Measurements from ENCODE around the gene ALX4. TPM values are rescaled to one million over a fixed set of nuclear protein-coding genes. Genes with fewer than 3 reads are reported as not detected.

Gene ALX4
- total and polyA plus RNA-seq, 3 donors from 2014 or later, result 0.56 to 1.0 (median 0.58) TPM

GRCh38 chr11:44219830-44220796, 89.8 kb downstream of the ALX4 start:
- intact Hi-C loops (cut with DNase I; ENCODE audit: low total_unique reads), result no loop called here
- TF ChIP-seq CTCF (IDR thresholded peaks at IDR 0.05) (no peak), POLR2A (IDR thresholded peaks at IDR 0.05) (no peak)
- Histone ChIP-seq H3K9me3 (no peaks in the 10 kb centered on the region), H3K27ac (no peak overlapping the region), H3K4me1 (no peaks in the 10 kb centered on the region), H3K4me3 (no peak overlapping the region), H3K27me3 (no peaks in the 10 kb centered on the region), H3K36me3 (ENCODE audit: low read depth, missing control alignments) (no peaks in the 10 kb centered on the region)
- DNase-seq, result no peak
- 78 to 86% methylated on average over 4 of the region's 4 CpGs for WGBS, 2 donors

- WGBS, 2 donors, result 79 to 81% methylated on average over 1 of the region's 1 CpG
These were observed 92.5 kb downstream of the ALX4 start for GRCh38 chr11:44217432-44217831.

GRCh38 chr11:44213148-44213547, 96.8 kb downstream of the ALX4 start:
- intact Hi-C loops (cut with DNase I; ENCODE audit: low total_unique reads), result no loop called here
- no peaks in the 10 kb centered on the region for H3K36me3 ChIP-seq (ENCODE audit: low read depth, missing control alignments)
- 85 to 88% methylated on average over 1 of the region's 1 CpG for WGBS, 2 donors
- no peak overlapping the region for H3K27ac ChIP-seq
- TF ChIP-seq POLR2A (IDR thresholded peaks at IDR 0.05), result no peak
- H3K9me3 ChIP-seq, result no peaks in the 10 kb centered on the region
- no peak overlapping the region for H3K4me3 ChIP-seq
- no peak for DNase-seq
- H3K27me3 ChIP-seq, result no peaks in the 10 kb centered on the region
- no peaks in the 10 kb centered on the region for H3K4me1 ChIP-seq

More at GRCh38 chr11:44217432-44217831, 92.5 kb downstream of the ALX4 start:
- H3K27me3 ChIP-seq, result no peaks in the 10 kb centered on the region
- no peaks in the 10 kb centered on the region for H3K4me1 ChIP-seq
- no peak overlapping the region for H3K4me3 ChIP-seq
- no peaks in the 10 kb centered on the region for H3K9me3 ChIP-seq
- intact Hi-C loops (cut with DNase I; ENCODE audit: low total_unique reads), result no loop called here
- no peaks in the 10 kb centered on the region for H3K36me3 ChIP-seq (ENCODE audit: low read depth, missing control alignments)
- no peak for DNase-seq
- no peak overlapping the region for H3K27ac ChIP-seq
- TF ChIP-seq CTCF (IDR thresholded peaks at IDR 0.05), result no peak
- no peak for TF ChIP-seq POLR2A (IDR thresholded peaks at IDR 0.05)

GRCh38 chr11:44212128-44212527, 97.8 kb downstream of the ALX4 start:
- 97 to 99% methylated on average over 6 of the region's 6 CpGs for WGBS, 2 donors
- Histone ChIP-seq H3K27me3 (no peaks in the 10 kb centered on the region), H3K4me1 (no peaks in the 10 kb centered on the region), H3K4me3 (no peak overlapping the region), H3K36me3 (ENCODE audit: low read depth, missing control alignments) (no peaks in the 10 kb centered on the region), H3K27ac (no peak overlapping the region), H3K9me3 (no peaks in the 10 kb centered on the region)
- TF ChIP-seq CTCF (IDR thresholded peaks at IDR 0.05), result no peak
- no peak for TF ChIP-seq POLR2A (IDR thresholded peaks at IDR 0.05)
- intact Hi-C loops (cut with DNase I; ENCODE audit: low total_unique reads), result no loop called here
- DNase-seq, result no peak

Other genes with a start within 250 kb of the ALX4 start
- gene ACCS, start 243.9 kb downstream of the ALX4 start, total RNA-seq, result 10 to 100 TPM; 63.0 to 65.4 TPM
- 33.4 TPM for gene ACCS, start 243.9 kb downstream of the ALX4 start, polyA plus RNA-seq (ENCODE audit: insufficient read depth, low read depth, low replicate concordance)
- 10 to 100 TPM; 60.9 to 71.2 TPM for gene EXT2, start 214.5 kb downstream of the ALX4 start, total RNA-seq
- 47.5 TPM for gene EXT2, start 214.5 kb downstream of the ALX4 start, polyA plus RNA-seq (ENCODE audit: insufficient read depth, low read depth, low replicate concordance)

All from testis (tissue), 3 donors.